HS-27A (cell line): ENCODE measurements around the gene FAM13B.

Experiments used
- DNase-seq: peaks from one replicate; pipeline ENCODE4 v3.0.0-alpha.2; 2012; ENCODE audit warnings: low read depth, missing footprints

FAM13B gene

DNA sequence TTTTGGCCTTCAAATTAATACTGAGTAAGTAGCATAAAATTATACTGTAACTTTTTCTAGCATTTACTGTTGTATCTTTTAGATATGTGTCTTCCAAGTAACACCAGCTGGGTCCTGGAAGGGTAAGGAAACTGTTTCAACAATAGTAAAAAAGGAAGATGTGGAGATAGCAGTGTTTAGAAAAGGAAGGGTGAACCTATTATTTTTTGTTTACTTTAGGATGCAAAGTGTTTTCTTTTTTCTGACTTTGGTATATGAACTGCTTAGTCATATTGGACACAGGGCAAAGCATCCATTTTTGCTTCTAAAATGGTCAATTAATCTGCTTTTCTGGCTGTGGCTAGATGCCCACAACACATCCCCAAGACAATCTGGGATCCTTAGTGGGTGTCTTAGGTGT is 138.3 kb downstream of the FAM13B start:
- no peak for DNase-seq

DNA sequence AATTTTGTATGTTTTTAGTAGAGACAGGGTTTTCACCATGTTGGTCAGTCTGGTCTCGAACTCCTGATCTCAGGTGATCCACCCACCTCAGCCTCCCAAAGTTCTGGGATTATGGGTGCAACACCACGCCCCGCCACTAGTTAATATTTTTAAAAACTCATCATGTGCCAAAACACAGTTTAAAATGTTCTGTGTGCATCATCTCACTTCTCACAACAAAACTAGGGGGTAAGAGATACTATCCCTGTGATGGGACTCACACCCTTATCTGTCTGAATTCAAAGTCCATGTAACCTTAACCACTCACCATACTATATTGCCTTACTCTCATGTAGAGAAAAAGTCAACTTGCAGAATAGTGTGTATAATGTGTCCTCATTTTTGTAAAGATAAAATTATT is 141.0 kb downstream of the FAM13B start:
- DNase-seq: no peak

DNA sequence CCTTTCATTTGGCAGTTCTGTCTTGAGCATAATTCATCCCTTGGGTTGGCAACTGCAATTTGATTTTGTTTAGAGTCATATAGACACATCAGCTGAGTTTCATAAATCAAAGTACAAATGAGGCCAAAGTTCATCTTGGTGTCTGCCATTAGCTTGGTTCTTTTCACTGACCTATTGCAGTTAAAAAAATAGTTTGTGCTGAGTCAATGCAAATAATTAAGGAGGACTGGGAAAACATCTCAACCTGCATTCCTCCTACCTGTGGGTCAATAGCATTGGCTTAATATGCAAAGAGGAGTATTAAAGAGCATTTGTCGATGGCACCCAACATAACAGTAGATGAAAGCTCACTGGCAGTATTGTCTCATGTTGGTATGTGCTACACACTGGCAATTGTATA is 142.0 kb downstream of the FAM13B start:
- no peak for DNase-seq

DNA sequence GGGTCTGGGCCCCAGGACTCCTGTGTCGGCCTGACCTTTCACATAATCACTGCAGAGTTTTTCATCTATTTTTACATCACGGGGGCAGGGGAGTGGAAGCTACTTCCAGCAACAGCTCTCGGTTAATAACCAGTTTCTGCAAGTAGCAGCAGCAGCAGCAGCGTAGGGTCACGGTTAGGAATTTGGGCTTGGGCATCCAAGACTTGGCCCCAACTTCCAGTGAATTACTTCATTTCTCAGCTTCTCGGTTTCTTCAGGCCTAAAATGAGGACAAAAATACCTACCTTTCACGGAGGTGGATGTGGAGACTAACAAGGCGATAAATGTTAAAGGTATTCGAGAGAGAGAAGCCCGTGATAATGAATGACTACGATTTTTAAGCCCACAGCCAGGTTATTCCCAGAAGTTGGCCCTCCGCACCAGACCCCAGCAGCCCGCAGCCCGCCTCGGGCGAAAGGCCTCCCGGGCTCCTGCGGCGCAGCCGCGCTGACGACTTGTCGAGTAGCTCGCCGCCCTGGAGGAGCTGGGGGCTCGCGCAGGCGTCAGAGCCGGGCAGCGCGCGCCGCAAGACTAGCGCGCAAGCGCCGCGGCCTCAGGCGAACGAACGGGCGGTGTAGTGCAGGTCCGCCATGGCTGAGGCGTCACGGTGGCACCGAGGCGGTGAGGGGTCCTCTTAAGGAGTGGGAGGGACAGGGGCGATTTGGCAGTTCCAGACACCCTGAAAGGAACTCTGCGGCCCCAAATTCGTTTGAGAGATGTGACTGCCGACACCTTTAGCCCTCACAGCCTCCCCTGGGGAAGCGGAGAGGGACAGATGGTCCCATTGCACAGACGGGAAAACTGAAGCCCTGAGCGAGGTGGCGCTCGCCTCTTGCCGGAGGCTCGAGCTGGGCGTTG is 143.8 kb downstream of the FAM13B start, which contains the start of gene PKD2L2:
TSS of gene PKD2L2 (plus strand) at position 595 of the 897 bp plus-strand sequence. CDS start at position 630, 35 bp downstream.
- DNase-seq: no peak

DNA sequence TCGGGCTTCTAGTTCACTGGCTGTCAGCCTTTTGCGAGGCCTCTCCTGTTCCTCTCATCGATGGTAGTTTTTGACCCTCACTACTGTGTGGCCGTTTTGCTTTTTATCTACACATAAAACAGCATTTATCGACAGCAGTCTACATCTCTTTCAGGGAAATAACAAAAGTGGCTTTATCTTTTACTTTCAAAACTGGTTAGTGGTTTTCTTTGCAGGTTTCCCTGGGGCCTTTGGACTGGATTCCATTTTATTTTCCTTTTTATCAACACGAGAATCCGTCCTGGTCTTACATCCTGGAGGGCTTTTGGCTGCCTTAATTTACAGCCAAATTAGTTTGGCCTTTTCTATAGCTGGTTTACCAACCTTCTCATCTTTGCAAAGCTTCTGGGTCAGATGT is 144.4 kb downstream of the FAM13B start:
- DNase-seq: no peak
